AG08395 (cell line): ENCODE measurements around the gene RSBN1.
A peak's percentile ranks its signal among the peaks of the same experiment; 100 is the strongest.
"Not testable (repeated sequence)": the region's sequence is repeated elsewhere in the genome, so short reads cannot be mapped to it uniquely, and the experiment has no call there.

ENCODE experiments used
- DNase-seq: peaks from one replicate; pipeline ENCODE4 v3.0.0; 2012; ENCODE audit warnings: mixed read lengths, low spot score

The RSBN1 gene

DNA sequence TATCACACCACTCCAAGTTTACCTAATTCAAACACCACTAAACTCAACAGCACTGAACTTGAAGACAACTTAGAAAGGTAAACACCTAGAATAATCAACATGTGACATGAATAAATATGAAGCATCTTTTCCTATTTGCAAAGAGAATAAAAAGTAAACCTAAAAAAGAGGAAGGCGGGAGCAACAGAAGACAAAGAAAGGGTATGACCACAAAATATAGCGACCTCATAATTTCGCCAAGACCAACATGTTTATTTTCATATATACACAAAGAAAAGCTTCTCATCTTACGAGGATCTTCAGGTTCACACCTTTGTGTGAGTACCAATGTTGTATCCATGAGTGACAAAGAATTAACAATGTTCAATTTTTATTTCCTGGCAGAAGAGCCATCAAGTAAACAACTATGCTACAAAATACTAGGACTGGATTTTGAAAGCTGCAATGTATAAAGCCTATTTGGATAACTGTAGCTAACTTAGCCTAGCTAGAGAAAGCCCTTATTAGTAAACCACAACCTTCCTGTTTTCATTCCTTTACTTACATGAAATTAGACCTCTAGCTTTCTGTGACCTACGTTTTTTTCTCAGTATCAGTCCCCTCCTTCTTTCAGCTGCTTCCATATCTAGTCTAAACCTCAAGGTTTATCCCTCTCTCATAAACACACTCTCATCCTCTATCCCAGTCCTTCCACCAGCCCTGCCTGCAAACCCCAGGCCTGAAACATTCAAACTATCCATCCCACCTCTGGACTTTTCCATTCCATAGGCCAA, 31.7 kb downstream of the RSBN1 start:
- no peak for DNase-seq

DNA sequence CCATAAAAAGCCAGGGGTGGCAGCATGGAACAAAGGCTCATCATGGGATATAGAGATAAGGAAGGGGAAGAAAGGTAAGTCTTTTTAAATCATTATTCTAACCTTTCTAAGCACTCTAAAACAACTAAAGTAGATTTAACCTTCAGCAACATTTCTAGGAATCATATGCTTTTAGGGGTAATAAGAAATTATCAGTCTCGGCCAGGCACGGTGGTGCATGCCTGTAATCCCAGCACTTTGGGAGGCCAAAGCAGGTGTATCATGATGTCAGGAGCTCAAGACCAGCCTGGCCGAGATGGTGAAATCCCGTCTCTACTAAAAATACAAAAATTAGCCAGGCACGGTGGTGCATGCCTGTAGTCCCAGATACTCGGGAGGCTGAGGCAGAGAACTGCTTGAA, 32.7 kb downstream of the RSBN1 start:
- no peak for DNase-seq

DNA sequence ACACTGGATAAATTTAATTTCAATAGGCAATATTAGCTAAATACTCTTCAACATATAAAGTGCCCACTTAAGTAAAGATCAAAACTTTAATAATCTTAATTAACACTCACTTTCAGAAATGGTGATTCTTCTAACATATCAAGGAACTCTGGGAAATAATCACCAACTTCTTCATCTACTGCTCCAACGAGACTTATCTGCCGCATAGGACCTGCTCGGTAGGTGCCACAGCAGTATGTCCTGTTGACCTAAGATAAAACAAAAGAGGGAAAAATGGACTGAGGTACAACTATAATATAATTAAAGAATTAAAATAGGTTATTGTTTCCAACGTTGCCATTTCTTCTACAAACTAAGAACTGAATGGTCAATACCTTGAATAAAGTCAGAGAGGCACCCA, 34.7 kb downstream of the RSBN1 start:
- no peak for DNase-seq

DNA sequence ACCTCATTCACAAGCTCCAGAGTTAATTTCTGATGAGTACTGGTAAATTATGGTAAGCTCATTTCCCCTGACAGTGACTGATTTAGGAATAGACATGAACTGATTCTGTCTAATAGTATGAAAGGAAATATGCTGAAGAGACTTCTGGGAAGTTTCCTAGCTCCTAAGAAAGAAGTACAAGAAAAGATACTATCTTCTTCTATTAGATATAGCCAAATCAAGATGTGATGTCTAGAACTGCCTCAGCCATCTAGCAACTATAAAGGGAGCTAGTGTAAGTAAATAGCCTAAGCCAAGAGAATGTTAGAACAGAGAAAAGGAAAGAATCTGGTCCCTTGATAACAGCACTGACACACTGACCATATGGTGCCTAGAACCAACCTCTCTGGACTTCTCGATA, 42.2 kb downstream of the RSBN1 start:
- no peak for DNase-seq

DNA sequence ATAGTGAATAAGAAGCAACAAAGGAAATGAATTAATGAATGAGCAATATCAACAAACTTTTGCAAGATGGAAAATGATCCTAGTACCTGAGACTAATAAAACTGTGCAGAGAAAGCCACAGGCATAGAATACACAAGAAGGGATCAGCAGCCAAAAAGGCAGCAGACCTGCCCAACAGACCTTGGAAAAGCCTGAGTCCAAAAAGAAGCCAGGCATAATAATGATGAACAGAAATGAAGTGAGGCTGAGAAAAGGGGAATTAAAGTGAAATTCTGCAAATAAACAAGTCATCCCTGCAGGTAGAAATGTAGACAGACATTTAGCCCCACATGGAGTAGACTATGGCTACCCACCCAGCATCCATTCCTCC, 42.7 kb downstream of the RSBN1 start:
- DNase-seq, result no peak

DNA sequence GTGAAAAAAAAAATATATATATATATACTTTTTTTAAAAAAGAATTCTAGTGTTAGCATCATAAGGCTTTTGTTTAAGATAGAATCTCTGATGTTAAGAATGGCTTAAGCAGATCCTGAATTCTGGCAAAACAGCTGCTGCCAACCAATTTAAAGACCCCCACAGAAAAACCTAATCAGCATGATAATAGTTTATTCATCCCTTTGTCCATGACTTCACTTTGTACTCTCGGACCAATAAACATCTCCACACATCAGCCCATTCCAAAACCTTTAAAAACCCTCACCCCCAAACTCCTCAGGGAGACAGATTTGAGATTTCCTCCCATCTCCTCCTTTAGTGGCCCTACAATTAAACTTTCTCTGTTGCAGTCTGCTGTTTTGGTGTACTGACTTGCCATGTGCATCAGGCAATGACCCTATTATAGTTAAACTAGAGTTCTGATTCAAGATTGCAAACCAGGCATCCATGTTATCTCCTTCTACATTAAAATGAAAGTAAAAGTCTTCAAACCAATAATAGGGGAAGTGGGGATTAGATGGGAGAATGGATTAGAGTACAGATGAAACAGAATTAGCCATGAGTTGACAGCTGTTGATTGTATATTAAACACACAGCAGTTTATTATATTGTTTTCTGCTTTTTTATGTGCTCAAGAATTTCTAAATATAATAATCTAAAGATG, 43.2 kb downstream of the RSBN1 start:
- no peak for DNase-seq

DNA sequence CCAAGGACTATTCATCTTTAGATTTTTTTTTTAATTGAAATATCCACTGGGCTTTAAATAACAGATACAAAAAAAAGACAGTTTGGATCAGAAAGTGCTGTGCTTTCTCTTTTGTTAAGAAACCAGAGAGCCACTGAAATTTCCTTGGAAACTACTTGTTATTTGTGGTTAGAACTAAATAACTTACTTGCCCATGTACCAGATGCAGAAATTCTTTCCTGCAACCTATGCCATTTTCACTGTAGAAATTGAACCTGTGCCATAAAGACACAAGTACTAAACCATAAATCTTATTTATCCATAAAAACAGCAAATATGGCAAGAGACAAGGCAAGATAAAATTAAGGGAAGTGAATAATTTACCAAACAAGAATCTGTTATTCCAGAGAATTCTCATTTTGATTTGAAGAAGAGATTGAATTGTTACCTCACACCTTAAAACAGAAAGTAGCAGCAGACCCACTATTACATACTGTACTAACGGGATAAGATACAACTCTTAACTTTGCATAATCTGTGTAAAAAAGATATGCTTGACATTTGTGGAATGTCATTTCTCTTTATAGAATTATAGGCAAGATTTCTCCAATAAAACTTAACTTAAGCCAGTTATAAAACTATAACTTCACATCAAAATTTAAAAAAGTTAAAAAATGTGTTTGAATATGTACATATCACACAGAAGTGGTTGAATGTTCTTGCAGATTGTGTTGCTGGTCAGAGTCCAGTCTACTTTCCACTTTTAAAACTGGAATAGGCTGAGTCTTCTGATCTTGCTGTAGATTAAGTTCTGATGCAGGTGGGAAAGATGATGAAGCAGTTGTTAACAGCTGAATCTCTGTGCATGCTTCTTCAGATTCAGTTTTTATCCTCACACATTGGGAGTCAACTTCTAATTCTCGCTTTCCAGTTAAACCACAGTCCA, 46.7 kb downstream of the RSBN1 start:
- DNase-seq, result peak; percentile 18

DNA sequence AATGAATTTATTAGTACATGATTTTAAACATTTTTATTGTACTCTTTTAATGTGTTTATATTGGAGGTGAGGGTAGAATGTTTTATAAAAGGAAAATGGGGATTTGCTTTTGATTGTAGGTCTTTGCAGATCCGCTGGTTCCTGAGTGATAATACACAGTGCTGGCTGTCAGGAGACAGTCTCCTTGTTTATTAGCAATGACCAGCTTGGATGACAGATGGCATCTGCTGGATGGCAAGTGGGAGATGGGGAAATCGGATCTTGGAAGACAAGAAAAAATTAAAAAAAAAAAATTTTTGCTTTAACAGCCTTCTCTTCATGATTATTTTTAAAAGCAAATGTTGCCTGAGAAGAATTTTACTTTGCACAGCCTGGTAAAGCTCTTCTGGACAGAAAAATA, 48.6 kb downstream of the RSBN1 start:
- no peak for DNase-seq

DNA sequence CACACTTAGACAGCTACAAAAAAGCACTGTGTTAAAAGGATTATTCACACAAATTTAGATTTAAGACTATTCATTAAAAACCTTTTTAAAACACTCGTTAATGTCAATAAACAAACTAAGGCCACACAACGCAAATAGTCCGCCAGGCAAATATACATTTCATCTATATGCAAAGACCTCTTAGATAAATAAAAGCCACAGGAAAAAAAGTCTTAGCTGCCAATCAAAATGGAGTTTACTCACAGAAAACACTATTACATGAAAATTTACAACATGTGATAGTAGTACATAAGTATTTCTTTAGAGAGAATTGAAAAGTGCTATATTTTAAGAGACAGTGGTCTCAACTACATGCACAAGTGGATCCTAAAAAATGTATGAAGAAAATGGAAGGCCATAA, 50.3 kb downstream of the RSBN1 start:
- DNase-seq, result no peak

DNA sequence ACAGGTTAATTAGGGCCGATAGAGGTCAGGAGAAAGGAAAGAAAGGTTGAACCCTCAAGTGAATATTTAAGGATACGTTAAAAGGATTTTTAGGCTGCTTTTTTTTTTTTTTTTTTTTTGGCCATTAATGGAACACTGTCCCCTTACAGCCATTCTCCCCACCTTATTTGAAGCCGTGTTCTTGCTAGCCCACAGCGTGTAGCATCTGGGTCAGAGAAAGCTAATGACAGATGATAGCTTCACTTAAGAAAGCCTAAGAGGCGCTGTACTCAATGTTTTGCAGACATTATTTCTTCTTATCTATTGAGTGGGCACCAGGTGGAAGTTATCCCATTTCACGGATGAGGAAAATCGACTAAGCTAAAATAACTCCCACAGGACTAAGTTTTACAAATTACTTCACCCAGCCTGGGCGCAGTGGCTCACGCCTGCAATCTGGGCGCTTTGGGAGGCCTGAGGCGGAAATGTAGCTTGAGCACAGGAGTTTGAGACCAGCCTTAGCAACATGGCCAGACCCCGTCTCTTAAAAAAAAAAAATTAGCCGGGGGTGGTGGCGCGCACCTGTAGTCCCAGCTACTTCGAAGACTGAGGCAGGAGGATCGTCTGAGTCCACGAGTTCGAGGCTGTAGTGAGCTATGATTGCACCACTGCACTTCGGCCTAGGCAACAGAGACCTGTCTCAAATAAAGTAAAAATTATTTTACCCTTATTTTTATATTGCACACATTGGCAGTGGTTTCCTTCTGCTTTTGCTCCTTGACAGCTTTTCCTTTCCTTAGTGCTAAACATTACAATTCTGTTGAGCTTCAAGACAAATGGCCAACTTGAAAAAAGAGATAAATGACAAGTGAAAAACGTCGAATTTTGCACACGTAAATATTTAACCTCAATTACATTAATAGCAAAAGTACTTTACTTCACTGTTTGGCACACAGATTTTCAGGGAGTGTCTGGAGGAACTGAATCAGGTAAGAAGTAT, 51.9 kb downstream of the RSBN1 start:
- DNase-seq, result no peak

DNA sequence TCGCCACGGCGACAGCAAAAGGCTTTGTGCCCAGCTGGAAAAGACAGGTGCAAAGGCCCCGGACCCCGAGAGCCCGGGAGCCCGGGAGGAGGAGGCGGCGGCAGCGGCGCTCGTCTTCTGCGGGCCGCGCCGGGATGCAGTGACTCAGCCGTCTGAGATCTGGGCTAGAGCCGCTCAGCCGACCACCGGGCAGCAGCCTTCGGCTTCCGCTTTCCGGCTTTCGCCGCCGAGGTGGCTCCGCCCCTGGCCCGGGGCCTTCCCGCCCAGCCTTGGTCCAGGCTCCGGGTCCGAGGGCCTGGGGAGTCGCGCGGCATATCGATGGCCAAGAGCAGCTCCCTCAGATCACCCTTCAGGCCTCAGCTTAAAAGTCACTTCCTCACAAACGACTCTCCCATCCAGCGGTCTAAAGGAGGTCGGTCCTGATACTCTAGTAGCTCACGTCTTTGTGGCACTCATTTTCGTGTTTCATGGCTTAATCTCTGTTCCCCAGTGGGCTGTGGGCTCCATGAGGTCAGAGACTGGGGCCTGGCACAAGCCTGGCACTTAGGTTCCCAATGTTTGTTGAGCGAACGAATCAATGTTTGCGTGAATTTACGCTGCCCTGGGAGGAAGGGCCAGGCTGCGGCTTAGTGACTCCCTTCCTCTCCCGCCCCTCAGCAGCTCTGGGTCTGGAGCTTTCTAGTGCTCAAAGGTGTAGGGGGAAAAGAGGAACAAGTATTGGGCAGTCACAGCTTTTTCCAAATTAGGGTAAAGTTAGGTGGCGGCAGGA, 52.8 kb downstream of the RSBN1 start, which contains the start of gene PHTF1:
Gene PHTF1 (minus strand): TSS at position 154 of the 769 bp plus-strand sequence. CDS start 783 bp downstream, outside the sequence.
- peak; percentile 84 for DNase-seq

DNA sequence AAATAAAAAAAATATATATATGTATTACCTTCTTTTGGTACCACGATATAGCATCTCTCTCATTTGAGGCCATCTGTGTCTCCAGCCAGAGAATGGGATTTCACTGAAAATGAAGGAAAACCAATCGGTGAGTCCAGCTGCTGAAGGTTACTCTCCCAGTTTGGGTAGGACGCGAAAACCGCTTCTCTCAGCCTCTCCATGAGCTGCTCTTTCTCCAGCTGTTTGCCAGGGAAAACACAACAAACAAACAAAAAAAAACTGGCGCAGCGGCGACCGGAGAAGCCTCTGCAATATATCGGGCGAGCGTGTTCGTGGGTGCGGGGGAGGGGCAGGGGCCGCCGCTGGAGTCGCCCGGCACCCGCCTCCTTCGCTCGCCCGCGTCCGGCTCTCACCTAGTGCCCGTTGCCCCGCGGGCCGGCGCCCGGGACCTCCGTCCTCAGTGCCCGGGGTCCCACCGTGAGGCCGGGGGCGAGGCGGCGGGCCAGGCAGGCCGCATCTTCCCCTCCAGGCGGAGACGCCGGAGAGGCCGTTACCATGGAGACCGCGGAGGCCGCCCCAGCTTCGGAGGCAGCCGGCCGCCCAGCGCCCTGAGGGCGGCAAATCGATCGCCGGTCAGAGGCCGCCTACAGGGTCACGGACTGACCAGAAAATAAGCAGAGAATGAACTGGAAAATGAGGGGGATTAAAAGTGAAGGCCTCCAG, 53.5 kb downstream of the RSBN1 start:
- peak; percentile 58 for DNase-seq

DNA sequence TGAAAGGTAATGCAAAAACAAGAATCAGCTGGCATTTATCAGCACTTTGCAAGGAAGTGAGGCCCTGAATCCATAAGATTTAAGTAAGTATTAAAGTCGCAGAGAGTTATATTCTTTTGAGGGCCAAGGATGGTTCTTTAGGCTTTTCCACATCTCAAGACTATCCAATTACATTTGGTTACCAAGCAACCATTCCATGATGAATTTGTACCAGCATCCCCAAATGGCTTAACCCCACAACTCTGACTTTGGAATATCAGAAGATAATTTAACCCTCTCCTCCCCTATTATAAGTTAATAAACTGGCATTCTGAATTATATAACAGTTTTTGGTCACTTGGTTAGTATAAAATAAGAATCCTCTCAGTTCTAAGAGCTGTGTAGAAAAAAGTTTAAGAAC, 55.8 kb downstream of the RSBN1 start:
- no peak for DNase-seq

DNA sequence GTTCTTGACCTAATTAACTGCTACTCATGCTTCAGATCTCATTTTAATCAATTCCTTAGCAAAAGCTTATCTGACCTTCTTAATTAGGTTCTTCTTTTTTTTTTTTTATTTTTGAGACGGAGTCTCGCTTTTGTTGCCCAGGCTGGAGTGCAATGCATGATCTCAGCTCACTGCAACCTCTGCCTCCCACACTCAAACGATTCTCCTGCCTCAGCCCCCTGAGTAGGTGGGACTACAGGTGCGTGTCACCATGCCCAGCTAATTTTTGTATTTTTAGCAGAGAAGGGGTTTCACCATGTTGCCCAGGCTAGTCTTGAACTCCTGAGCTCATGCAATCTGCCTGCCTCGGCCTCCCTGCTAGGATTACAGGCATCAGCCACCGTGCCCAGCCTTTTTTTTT, 58.9 kb downstream of the RSBN1 start:
- not testable (repeated sequence) for DNase-seq

DNA sequence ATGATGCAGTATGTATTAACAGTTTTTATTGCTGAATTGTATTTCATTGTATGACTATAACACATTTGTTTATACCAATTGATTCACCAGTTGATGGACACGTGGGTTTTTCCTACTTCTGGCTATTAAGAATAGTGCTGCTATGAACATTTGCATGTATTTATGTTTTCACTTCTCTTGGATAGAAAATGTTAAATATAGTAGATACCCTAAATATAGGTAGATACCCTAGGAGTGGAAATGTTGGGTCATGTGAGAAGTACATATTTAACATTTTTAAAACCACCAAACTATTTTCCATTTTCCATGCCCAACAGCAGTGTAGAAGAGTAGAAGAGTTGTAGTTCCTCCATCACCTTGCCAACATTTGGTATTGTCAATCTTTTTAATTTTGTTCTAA, 60.8 kb downstream of the RSBN1 start:
- DNase-seq, result no peak

DNA sequence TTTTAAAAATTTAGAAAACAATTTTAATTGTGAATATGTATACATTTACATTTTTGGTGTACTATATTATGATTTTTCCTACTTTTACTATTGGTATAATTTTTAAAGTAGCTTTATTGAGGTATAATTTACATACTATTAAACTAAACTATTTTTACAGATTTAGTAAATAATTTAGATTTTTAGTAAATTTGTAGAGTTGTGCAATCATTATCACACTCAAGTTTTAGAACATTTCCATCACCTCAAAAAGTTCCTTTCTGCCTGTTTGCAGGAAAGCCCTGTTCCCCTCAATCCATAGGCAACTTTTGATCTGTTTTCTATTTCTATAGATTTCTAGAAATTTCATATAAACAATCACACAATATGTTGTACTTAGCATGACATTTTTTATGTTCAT, 61.2 kb downstream of the RSBN1 start:
- no peak for DNase-seq

DNA sequence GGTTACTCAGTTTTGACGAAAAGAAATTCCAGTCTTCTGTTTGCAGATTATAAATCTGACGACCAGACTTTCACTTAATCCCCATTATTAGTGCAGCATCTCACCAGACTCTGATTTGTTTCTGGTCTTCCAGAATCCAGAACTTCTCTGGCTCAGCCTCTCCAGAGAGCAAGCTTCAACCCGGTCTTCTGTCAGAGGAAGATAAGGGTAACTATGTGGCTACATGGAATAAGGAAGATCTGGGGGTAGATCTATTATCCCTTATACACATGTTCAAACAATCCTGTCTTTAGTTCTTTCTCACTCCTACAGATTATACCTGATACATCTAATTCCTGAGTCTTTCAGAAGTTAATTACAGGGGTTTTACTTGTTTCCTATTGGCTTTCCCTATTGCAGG, 62.9 kb downstream of the RSBN1 start:
- no peak for DNase-seq

DNA sequence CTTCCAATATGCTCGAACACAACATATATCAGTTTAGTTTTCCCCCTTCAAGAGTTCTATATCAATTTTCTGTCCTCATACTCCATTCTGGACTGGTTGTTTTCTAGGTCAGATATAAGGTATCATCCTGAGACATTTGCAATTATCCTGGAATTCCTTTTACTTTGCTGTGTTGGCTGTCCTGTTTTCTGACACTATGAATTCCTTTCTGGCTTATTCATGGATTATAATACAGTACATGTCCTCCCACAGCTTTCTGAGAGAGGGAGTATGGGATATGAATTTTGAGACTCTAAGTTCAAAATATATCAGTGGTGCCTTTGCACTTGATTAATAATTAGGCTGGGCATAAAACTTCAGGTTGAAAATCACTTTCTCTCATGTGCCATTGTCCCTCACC, 64.9 kb downstream of the RSBN1 start:
- DNase-seq, result peak; percentile 61

DNA sequence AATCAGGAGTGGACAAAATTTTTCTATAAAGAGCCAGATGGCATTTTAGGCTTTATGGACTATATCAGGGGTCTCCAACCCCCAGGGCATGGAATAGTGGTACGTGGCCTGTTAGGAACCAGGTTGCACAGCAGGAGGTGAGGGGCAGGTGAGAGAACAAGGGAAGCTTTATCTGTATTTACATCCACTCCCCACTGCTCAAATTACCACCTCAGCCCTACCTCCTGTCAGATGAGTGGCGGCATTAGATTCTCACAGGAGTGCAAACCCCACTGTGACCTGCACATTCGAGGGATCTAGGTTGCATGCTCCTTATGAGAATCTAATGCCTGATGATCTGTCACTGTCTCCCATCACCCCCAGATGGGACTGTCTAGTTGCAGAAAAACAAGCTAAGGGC, 66.9 kb downstream of the RSBN1 start:
- no peak for DNase-seq

DNA sequence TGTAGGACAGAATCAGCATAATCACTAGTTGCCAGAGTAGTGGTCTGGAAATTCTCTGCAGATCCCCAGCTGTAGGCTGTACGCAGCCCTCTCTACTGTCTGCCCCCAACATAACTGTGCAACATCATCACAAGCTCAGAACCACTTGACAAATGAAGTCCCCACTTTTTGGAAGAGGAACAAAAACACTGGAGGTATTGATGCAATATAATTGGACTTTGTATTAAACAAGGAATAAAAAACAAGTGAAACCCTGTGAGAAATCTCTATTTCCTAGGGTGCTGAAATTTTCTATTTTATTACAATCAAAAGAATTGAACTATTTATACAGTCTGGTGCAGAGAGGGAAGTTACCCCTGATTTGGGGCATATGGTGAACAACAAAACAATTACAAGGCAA, 68.2 kb downstream of the RSBN1 start:
- DNase-seq, result no peak
